Psoas muscle (tissue), 8 donors: ENCODE measurements around the gene SGK1. TPM values are rescaled to one million over a fixed set of nuclear protein-coding genes. Genes with fewer than 3 reads are reported as not detected.

Experiments used
- ATAC-seq, 4 donors: fragments of 200-7000 bp; cut with Tn5 transposase; one replicate each; pipeline ENCODE4 v1.9.1; 2020; ENCODE audit warnings: moderate library complexity in 3 of 4, mild to moderate bottlenecking in 2 of 4
- DNase-seq, 2 donors: peaks; one replicate each; pipeline ENCODE4 v3.0.0-alpha.2; 2020
- H3K27ac ChIP-seq: fragments of 200-600 bp; one replicate; pipeline ENCODE4 v1.8.0; 2022
- H3K27me3 ChIP-seq, 3 donors: fragments of 200-600 bp in 1 of 3; one replicate each; pipeline versions ENCODE4 v1.6.1 to v1.8.0; 2013 to 2022; ENCODE audit warnings: low read length in 2 of 3, mild to moderate bottlenecking in 2 of 3, moderate library complexity in 1 of 3; ENCODE audit not compliant: insufficient read depth in 3 of 3
- H3K36me3 ChIP-seq, 2 donors: fragments of 200-600 bp in 1 of 2; one replicate each; pipeline versions ENCODE4 v1.6.1 to v1.8.0; 2013 to 2022; ENCODE audit warnings: low read depth in 1 of 2, mild to moderate bottlenecking in 1 of 2, moderate library complexity in 1 of 2; ENCODE audit not compliant: insufficient read depth in 1 of 2
- H3K4me1 ChIP-seq: fragments of 200-600 bp; one replicate; pipeline ENCODE4 v1.8.0; 2022
- H3K4me3 ChIP-seq: fragments of 200-600 bp; one replicate; pipeline ENCODE4 v1.8.0; 2022; ENCODE audit warnings: mild to moderate bottlenecking
- H3K9me3 ChIP-seq: fragments of 200-600 bp; one replicate; pipeline ENCODE4 v1.8.0; 2022
- WGBS, 3 donors: extraction: QIAGEN DNeasy Blood & Tissue Kit; methylation state at CpG; one replicate each; pipeline versions ENCODE4 v1.1.6 to v1.1.7; 2013; 5-methylcytosine and 5-hydroxymethylcytosine counted together
- intact Hi-C, 2 donors: fragments of 100-400 bp; cut with DNase I; formaldehyde crosslinking; loops; one replicate each; pipeline versions ENCODE4 v1.11.0 to v1.14.2; 2022
- polyA plus RNA-seq, 3 donors: library from polyadenylated mRNA; stranded (reverse); fragments of 200-250 nt; gene quantifications; one replicate each; pipeline ENCODE4 v1.2.3, GENCODE V29; 2013
- total RNA-seq, 4 donors: library from RNA; stranded (reverse); fragmentation: NEBNext Ultra II Directional in 2 of 4; extraction: Animal tissue kit (Norgen Biotek cat#: 25700) in 2 of 4; gene quantifications; one replicate each; pipeline versions ENCODE4 v1.2.1 to v1.2.4, GENCODE V29; 2021 to 2023
- TF ChIP-seq, protein P1 (sequence below): fragments of 200-600 bp; IDR thresholded peaks from one replicate; pipeline ENCODE4 v1.8.0; 2022; ENCODE audit warnings: antibody characterized with exemption
- donor health status: healthy with polysubstance abuse.
- donor health status: DM: no; HTN: no; CAD: no; lungs with moderate emphysema.
- donor health status: Bipolar disorder and iron deficiency.
- donor health status: healthy.
- donor health status: DM: yes; HTN: yes; CAD: no.
- donor health status: DM: no; HTN: no; CAD: no.
- donor health status: DM: no; HTN: no; CAD: no.
- donor health status: DM: yes; HTN: yes; CAD: no.

Gene SGK1
- total and polyA plus RNA-seq, 7 donors, result 34.4 to 125 (median 64.1) TPM

DNA sequence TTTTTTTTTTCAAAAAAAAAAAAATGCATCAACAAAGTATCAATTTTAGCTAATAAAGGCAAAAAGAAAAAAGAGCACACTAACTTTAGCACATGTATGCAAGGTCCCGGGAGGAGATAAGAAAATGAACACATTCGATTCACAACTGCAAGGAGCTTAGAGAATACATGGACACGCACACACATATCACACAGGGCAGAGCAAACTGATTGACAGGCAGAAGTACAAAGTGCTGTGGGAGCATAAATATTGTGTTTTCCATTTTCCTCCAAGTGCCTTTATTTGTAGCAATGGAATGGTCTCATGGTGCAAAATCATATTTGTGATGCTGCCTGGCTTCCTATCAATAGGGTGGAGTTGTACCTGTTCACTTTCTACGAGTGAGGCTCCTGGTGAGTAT lies 63.8 kb downstream of the SGK1 start:
- peaks cover 26% of the 10 kb centered on the region for H3K4me1 ChIP-seq
- no peak overlapping the region for H3K4me3 ChIP-seq
- H3K27ac ChIP-seq, result peak overlapping the region; percentile 55
- 84 to 91% (median 85%) methylated on average over 4 of the region's 4 CpGs for WGBS, 3 donors
- intact Hi-C loops, result no loop called here
- H3K27me3 ChIP-seq, result no peaks in the 10 kb centered on the region
- no peak for ATAC-seq
- no peak for DNase-seq
- H3K9me3 ChIP-seq, result no peaks in the 10 kb centered on the region
- TF ChIP-seq, protein P1, sequence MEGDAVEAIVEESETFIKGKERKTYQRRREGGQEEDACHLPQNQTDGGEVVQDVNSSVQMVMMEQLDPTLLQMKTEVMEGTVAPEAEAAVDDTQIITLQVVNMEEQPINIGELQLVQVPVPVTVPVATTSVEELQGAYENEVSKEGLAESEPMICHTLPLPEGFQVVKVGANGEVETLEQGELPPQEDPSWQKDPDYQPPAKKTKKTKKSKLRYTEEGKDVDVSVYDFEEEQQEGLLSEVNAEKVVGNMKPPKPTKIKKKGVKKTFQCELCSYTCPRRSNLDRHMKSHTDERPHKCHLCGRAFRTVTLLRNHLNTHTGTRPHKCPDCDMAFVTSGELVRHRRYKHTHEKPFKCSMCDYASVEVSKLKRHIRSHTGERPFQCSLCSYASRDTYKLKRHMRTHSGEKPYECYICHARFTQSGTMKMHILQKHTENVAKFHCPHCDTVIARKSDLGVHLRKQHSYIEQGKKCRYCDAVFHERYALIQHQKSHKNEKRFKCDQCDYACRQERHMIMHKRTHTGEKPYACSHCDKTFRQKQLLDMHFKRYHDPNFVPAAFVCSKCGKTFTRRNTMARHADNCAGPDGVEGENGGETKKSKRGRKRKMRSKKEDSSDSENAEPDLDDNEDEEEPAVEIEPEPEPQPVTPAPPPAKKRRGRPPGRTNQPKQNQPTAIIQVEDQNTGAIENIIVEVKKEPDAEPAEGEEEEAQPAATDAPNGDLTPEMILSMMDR, result no peak
- no peaks in the 10 kb centered on the region for H3K36me3 ChIP-seq

DNA sequence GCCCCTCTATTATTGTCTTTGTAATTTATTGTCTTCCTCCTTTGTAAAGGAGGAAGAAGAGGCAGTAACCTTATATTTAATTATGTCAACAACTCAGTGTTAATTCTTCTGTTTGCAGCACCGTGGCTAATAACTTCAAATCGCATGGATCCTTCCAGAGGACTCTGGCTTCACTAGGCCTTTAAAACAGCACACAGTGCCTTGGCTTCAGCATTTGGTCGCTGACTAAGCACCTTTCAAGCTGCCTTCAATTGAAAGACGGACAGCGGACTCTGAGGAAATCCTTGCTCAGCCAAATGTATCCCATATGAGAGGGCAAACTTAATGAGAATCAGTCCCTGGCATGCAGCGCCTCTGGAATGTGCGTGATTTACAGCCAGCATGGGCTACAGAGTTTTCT lies 64.2 kb downstream of the SGK1 start:
- Histone ChIP-seq H3K4me1 (peaks cover 30% of the 10 kb centered on the region), H3K9me3 (no peaks in the 10 kb centered on the region), H3K27ac (peak overlapping the region; percentile 55), H3K27me3 (no peaks in the 10 kb centered on the region), H3K36me3 (no peaks in the 10 kb centered on the region), H3K4me3 (no peak overlapping the region)
- 13 to 38% (median 19%) methylated on average over 7 of the region's 7 CpGs for WGBS, 3 donors
- intact Hi-C loops, result no loop called here
- DNase-seq, result no peak
- ATAC-seq, result peak; percentile 71 to 83 (median 80)
- TF ChIP-seq, protein P1, result no peak

DNA sequence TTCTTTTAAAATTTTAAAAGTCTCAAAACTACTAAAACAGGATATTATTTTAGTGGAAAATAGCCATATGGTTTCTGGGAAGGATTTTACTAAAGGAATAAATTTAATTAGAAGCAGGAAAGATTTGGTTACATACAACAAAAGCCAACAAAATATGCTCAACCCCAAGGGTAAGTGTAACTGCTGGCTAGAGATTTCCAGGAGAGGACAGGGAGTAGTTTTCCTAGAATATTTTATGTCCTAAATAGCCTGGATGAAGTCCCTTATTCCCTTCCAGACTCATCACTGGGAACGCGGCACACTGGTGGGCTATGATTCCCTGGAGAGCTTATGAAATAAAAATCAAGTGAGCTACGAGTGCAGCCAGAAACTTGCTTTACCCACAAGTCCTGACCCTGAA lies 66.6 kb downstream of the SGK1 start:
- DNase-seq (no peak), ATAC-seq (no peak)
- no peaks in the 10 kb centered on the region for H3K27me3 ChIP-seq
- no peak overlapping the region for H3K4me3 ChIP-seq
- TF ChIP-seq, protein P1, result no peak
- no peaks in the 10 kb centered on the region for H3K36me3 ChIP-seq
- H3K9me3 ChIP-seq, result no peaks in the 10 kb centered on the region
- 59 to 73% (median 62%) methylated on average over 3 of the region's 3 CpGs for WGBS, 3 donors
- H3K4me1 ChIP-seq, result peaks cover 40% of the 10 kb centered on the region
- intact Hi-C loops, result no loop called here
- peak overlapping the region; percentile 5 for H3K27ac ChIP-seq

DNA sequence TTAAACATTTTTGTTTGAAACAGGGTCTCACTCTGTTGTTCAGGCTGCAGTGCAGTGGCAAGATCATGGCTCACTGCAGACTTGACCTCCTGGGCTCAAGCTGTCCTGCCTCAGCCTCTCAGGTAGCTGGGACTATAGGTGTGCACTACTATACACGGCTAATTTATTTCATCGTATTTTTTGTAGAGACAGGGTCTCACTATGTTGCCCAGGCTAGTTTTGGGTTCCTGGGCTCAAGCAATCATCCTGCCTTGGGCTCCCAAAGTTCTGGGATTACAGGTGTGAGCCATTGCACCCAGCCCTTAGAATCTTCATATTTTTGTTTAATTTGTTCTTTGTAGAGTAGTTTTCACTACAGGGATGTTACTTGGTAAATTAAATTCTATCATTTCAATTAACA lies 67.1 kb downstream of the SGK1 start:
- Histone ChIP-seq H3K36me3 (no peaks in the 10 kb centered on the region), H3K4me3 (no peak overlapping the region), H3K27ac (no peak overlapping the region), H3K9me3 (no peaks in the 10 kb centered on the region), H3K27me3 (no peaks in the 10 kb centered on the region), H3K4me1 (peaks cover 40% of the 10 kb centered on the region)
- intact Hi-C loops, result no loop called here
- 94 to 100% (median 97%) methylated on average over 2 of the region's 2 CpGs for WGBS, 3 donors
- TF ChIP-seq, protein P1, result no peak
- DNase-seq, result no peak
- ATAC-seq, result no peak
